Spleen (tissue), 7 donors: ENCODE data around the gene ARHGEF28.

Source experiments
- CTCF ChIP-seq, 11 experiments: fragments of 200-600 bp in 7 of 11; fragments of 450-650 bp in 4 of 11; sonication (generic) in 4 of 11; IDR thresholded peaks in 8 of 11; conservative IDR thresholded peaks in 3 of 11; 1 replicate in 7 of 11; 2 replicates in 4 of 11; pipeline versions ENCODE4 v1.4.0 to v1.8.0; 2016 to 2021; ENCODE audit warnings: antibody characterized with exemption in 11 of 11, inconsistent platforms in 4 of 11, mild to moderate bottlenecking in 1 of 11
- POLR2A ChIP-seq, 3 donors: fragments of 450-650 bp; IDR thresholded peaks; one replicate each; pipeline ENCODE4 v1.5.1; 2017; ENCODE audit warnings: antibody characterized with exemption in 3 of 3, mild to moderate bottlenecking in 1 of 3
- POLR2AphosphoS5 ChIP-seq, 3 donors: sonication (generic); formaldehyde crosslinking; IDR thresholded peaks; one replicate each; pipeline ENCODE4 v1.5.1; 2017; ENCODE audit warnings: antibody characterized with exemption in 3 of 3
- donor health status: DM: no; HTN: no; CAD: no; lungs with moderate emphysema.
- donor health status: DM: no; HTN: no; CAD: no.
- donor health status: DM: no; HTN: no; CAD: no.

GRCh38 chr5:73983644-73984043, 357.6 kb downstream of the ARHGEF28 start:
- TF ChIP-seq CTCF (IDR thresholded peaks at IDR 0.05 in 8 of 11, conservative IDR thresholded peaks at IDR 0.05 in 3 of 11) (no peak), POLR2AphosphoS5 (IDR thresholded peaks at IDR 0.05) (no peak), POLR2A (IDR thresholded peaks at IDR 0.05) (no peak)
